H1 (cell line): Measurements from ENCODE around the gene RPL37A. TPM values are rescaled to one million over a fixed set of nuclear protein-coding genes. Genes with fewer than 3 reads are reported as not detected.

Source experiments
- CTCF ChIA-PET: fragments of 300-600 bp; sonication (Branson Sonifier 250); formaldehyde crosslinking; loops from one replicate; lab custom pipeline; 2021; ENCODE audit not compliant: partially characterized antibody; lab: Charles Lee
- POLR2A ChIA-PET: fragments of 300-600 bp; sonication (Branson Sonifier 250); formaldehyde crosslinking; loops from one replicate; lab custom pipeline; 2021; ENCODE audit warnings: inconsistent platforms; ENCODE audit not compliant: partially characterized antibody; lab: Charles Lee
- DNase-seq, 2 experiments: peaks; one replicate each; pipeline versions ENCODE4 v3.0.0 to v3.0.0-alpha.2; 2010 to 2022; ENCODE audit warnings: low spot score in 2 of 2, low read depth in 1 of 2, mixed read lengths in 1 of 2
- FAIRE-seq: peaks from 2 replicates; lab custom pipeline; 2011; peaks lifted over from hg19 to GRCh38; lab: Jason Lieb, UNC
- H2AFZ ChIP-seq: 2 replicates; pipeline ENCODE4 v1.8.1; 2012; ENCODE audit warnings: low read length, inconsistent platforms
- H2AK5ac ChIP-seq: 2 replicates; pipeline ENCODE4 v1.6.1; 2013; ENCODE audit warnings: low read depth, low read length
- H2BK120ac ChIP-seq: replicated peaks from 2 replicates; pipeline ENCODE3; 2013; ENCODE audit warnings: low read depth, low read length, inconsistent platforms
- H2BK12ac ChIP-seq: 2 replicates; pipeline ENCODE4 v1.6.1; 2013; ENCODE audit warnings: low read depth, low read length
- H2BK15ac ChIP-seq: 2 replicates; pipeline ENCODE4 v1.6.1; 2013; ENCODE audit warnings: low read length
- H2BK20ac ChIP-seq: 2 replicates; pipeline ENCODE4 v1.6.1; 2013; ENCODE audit warnings: low read length
- H2BK5ac ChIP-seq: 2 replicates; pipeline ENCODE4 v1.6.1; 2013; ENCODE audit warnings: low read depth, low read length
- H3K14ac ChIP-seq: 2 replicates; pipeline ENCODE4 v1.6.1; 2013; ENCODE audit warnings: inconsistent platforms; ENCODE audit not compliant: insufficient read length
- H3K18ac ChIP-seq: 2 replicates; pipeline ENCODE4 v1.6.1; 2013; ENCODE audit warnings: low read length; ENCODE audit errors: extremely low read depth
- H3K23ac ChIP-seq: 2 replicates; pipeline ENCODE4 v1.6.1; 2013; ENCODE audit warnings: inconsistent platforms; ENCODE audit not compliant: insufficient read length
- H3K23me2 ChIP-seq: 2 replicates; pipeline ENCODE4 v1.6.1; 2013; ENCODE audit warnings: low read depth, low read length
- H3K27ac ChIP-seq: 2 replicates; pipeline ENCODE4 v1.6.1; 2011; ENCODE audit warnings: low read depth, low read length, inconsistent platforms
- H3K27me3 ChIP-seq, 4 experiments: replicated peaks in 1 of 4; 1 replicate in 1 of 4; 2 replicates in 3 of 4; pipeline versions ENCODE4 v1.6.1 to v1.8.1; 2011 to 2013; ENCODE audit warnings: low read length in 3 of 4, mild to moderate bottlenecking in 3 of 4, inconsistent platforms in 2 of 4, mixed read lengths in 2 of 4, moderate library complexity in 1 of 4; ENCODE audit not compliant: control insufficient read depth in 3 of 4, insufficient read depth in 3 of 4; ENCODE audit errors: extremely low read depth in 1 of 4
- H3K36me3 ChIP-seq, 4 experiments: 2 replicates each; pipeline versions ENCODE4 v1.6.1 to v1.8.1; 2011 to 2013; ENCODE audit warnings: mild to moderate bottlenecking in 4 of 4, low read length in 3 of 4, moderate library complexity in 2 of 4, control low read depth in 1 of 4, inconsistent platforms in 1 of 4; ENCODE audit not compliant: insufficient read depth in 4 of 4, control insufficient read depth in 2 of 4
- H3K4ac ChIP-seq: replicated peaks from 2 replicates; pipeline ENCODE3; 2013; ENCODE audit warnings: low read length, low read depth, mixed read lengths, inconsistent platforms; ENCODE audit not compliant: insufficient read length
- H3K4me1 ChIP-seq, 4 experiments: replicated peaks in 1 of 4; 1 replicate in 1 of 4; 2 replicates in 3 of 4; pipeline versions ENCODE4 v1.6.1 to v1.8.1; 2011 to 2013; ENCODE audit warnings: low read length in 3 of 4, inconsistent platforms in 2 of 4, mixed read lengths in 1 of 4; ENCODE audit not compliant: insufficient read depth in 4 of 4, control insufficient read depth in 3 of 4
- H3K4me2 ChIP-seq, 2 experiments: 2 replicates each; pipeline versions ENCODE4 v1.6.1 to v1.8.1; 2011 to 2013; ENCODE audit warnings: low read depth in 2 of 2, low read length in 2 of 2, control low read depth in 1 of 2, inconsistent platforms in 1 of 2, mild to moderate bottlenecking in 1 of 2; ENCODE audit not compliant: insufficient read depth in 1 of 2
- H3K4me3 ChIP-seq, 4 experiments: fragments of 200-600, 300-600 bp in 1 of 4; sonication (generic), shearing (Covaris generic), sonication (Bioruptor Twin) in 1 of 4; 2 replicates each; pipeline versions ENCODE4 v1.5.1 to v1.8.1; 2011 to 2016; ENCODE audit warnings: low read length in 4 of 4, low read depth in 3 of 4, control low read depth in 2 of 4, inconsistent platforms in 2 of 4, mild to moderate bottlenecking in 2 of 4, mixed read lengths in 1 of 4, moderate library complexity in 1 of 4; ENCODE audit not compliant: insufficient read depth in 2 of 4; ENCODE audit errors: extremely low read depth in 1 of 4
- H3K56ac ChIP-seq: replicated peaks from 2 replicates; pipeline ENCODE3; 2013; ENCODE audit warnings: low read depth, mild to moderate bottlenecking, mixed read lengths, low read length, inconsistent platforms; ENCODE audit not compliant: insufficient read length
- H3K79me1 ChIP-seq: 2 replicates; pipeline ENCODE4 v1.6.1; 2013; ENCODE audit warnings: low read depth, low read length, control low read depth
- H3K79me2 ChIP-seq, 2 experiments: 2 replicates each; pipeline versions ENCODE4 v1.6.1 to v1.8.1; 2012 to 2013; ENCODE audit warnings: low read length in 2 of 2, mild to moderate bottlenecking in 2 of 2, inconsistent platforms in 1 of 2; ENCODE audit not compliant: insufficient read depth in 2 of 2, control insufficient read depth in 1 of 2
- H3K9ac ChIP-seq, 4 experiments: replicated peaks in 1 of 4; 1 replicate in 1 of 4; 2 replicates in 3 of 4; pipeline versions ENCODE4 v1.6.1 to v1.8.1; 2011 to 2013; ENCODE audit warnings: low read depth in 3 of 4, low read length in 3 of 4, control low read depth in 2 of 4, mild to moderate bottlenecking in 2 of 4, moderate library complexity in 2 of 4, inconsistent platforms in 1 of 4; ENCODE audit errors: extremely low read depth in 1 of 4
- H3K9me3 ChIP-seq, 2 experiments: 2 replicates each; pipeline versions ENCODE4 v1.6.1 to v1.8.1; 2012 to 2013; ENCODE audit warnings: mild to moderate bottlenecking in 2 of 2, moderate library complexity in 2 of 2, control low read depth in 1 of 2, inconsistent platforms in 1 of 2, low read depth in 1 of 2, low read length in 1 of 2, mixed read lengths in 1 of 2; ENCODE audit not compliant: insufficient read depth in 2 of 2
- H4K20me1 ChIP-seq, 2 experiments: replicated peaks in 1 of 2; 2 replicates each; pipeline versions ENCODE3 to v1.8.1; 2011 to 2013; ENCODE audit warnings: inconsistent platforms in 2 of 2, low read length in 2 of 2, mild to moderate bottlenecking in 1 of 2; ENCODE audit not compliant: insufficient read depth in 2 of 2, control insufficient read depth in 1 of 2
- H4K5ac ChIP-seq: 2 replicates; pipeline ENCODE4 v1.6.1; 2013; ENCODE audit warnings: low read length, low read depth, mixed read lengths, inconsistent platforms; ENCODE audit not compliant: insufficient read length
- H4K8ac ChIP-seq: 2 replicates; pipeline ENCODE4 v1.8.0; 2013; ENCODE audit warnings: mild to moderate bottlenecking, moderate library complexity, low read length, inconsistent platforms; ENCODE audit not compliant: insufficient read depth; ENCODE audit errors: extremely low read depth
- H4K91ac ChIP-seq: replicated peaks from 2 replicates; pipeline ENCODE3; 2013; ENCODE audit warnings: low read length, mixed read lengths, inconsistent platforms; ENCODE audit not compliant: insufficient read length
- EGR1 ChIP-seq: IDR thresholded peaks from 2 replicates; pipeline ENCODE4 v1.6.1; 2011; ENCODE audit warnings: low read depth, low read length, borderline replicate concordance
- TAF1 ChIP-seq: IDR thresholded peaks from 2 replicates; pipeline ENCODE4 v1.6.1; 2011; ENCODE audit warnings: mild to moderate bottlenecking, low read depth, low read length
- TEAD4 ChIP-seq: IDR thresholded peaks from 2 replicates; pipeline ENCODE4 v1.6.1; 2012; ENCODE audit warnings: low read depth, low read length, inconsistent platforms, mixed read lengths
- ZNF274 ChIP-seq: IDR thresholded peaks from 2 replicates; pipeline ENCODE4 v1.7.0; 2012; ENCODE audit warnings: low read length, borderline replicate concordance; ENCODE audit errors: extremely low read depth
- WGBS, 2 experiments: shearing (Covaris generic) in 1 of 2; methylation state at CpG; one replicate each; pipeline versions ENCODE4 v1.1.6 to v1.1.7; 2013 to 2015; ENCODE audit warnings: low lambda C conversion rate in 2 of 2, mixed read lengths in 2 of 2, inconsistent platforms in 1 of 2, low coverage in 1 of 2, missing lambda C conversion rate in 1 of 2; ENCODE audit not compliant: insufficient replicate concordance in 2 of 2, insufficient coverage in 1 of 2, insufficient read length in 1 of 2; ENCODE audit errors: extremely low coverage in 1 of 2, missing lambda C conversion rate in 1 of 2; 5-methylcytosine and 5-hydroxymethylcytosine counted together
- polyA plus RNA-seq, 7 experiments: library from polyadenylated mRNA; depleted of rRNA in 3 of 7; stranded (reverse) in 5 of 7; unstranded in 2 of 7; fragments of >200 nt in 5 of 7; fragments of 200-250 nt in 2 of 7; gene quantifications; 1 replicate in 5 of 7; 2 replicates in 1 of 7; 4 replicates in 1 of 7; pipeline versions ENCODE4 v1.2.1 to v1.2.3, GENCODE V29; 2011 to 2013; ENCODE audit warnings: missing spikeins in 2 of 7, mixed read lengths in 2 of 7
- total RNA-seq: library from RNA; stranded (reverse); fragmentation: NEBNext Ultra II Directional; extraction: Animal tissue kit (Norgen Biotek cat#: 25700); gene quantifications from 2 replicates; pipeline ENCODE4 v1.2.1, GENCODE V29; 2021

The RPL37A gene
- total and polyA plus RNA-seq, 2 of the 8 experiments (the other 6 are each of a cell fraction or from before 2014, with no cell fraction given): 1,737 to 3,180 TPM

GRCh38 chr2:216533609-216534008 is 35.0 kb downstream of the RPL37A start:
- H4K91ac ChIP-seq: no peak overlapping the region
- DNase-seq (no peak), FAIRE-seq (no peak)
- no peaks in the 10 kb centered on the region; a peak in 1 of 7 replicates for H3K4me1 ChIP-seq
- no peak overlapping the region for H2AK5ac ChIP-seq
- peaks cover 0 to 4% of the 10 kb centered on the region in 2 experiments for H4K20me1 ChIP-seq
- no peak overlapping the region for H3K23ac ChIP-seq
- H2BK120ac ChIP-seq: no peak overlapping the region
- no peak overlapping the region for H3K4ac ChIP-seq
- H2BK12ac ChIP-seq: no peak overlapping the region
- no peak overlapping the region for H3K18ac ChIP-seq
- no peak overlapping the region for H3K9ac ChIP-seq
- H4K5ac ChIP-seq: no peak overlapping the region
- no peaks in the 10 kb centered on the region; the same call in 1 of the 2 replicates for H3K23me2 ChIP-seq
- H3K56ac ChIP-seq: no peak overlapping the region
- no peak overlapping the region for H2BK5ac ChIP-seq
- H3K79me2 ChIP-seq: no peaks in the 10 kb centered on the region
- WGBS, 2 experiments: 95% methylated on average over 5 of the region's 5 CpGs; no CpG with 5 or more reads in 1 of the 2 experiments
- no peaks in the 10 kb centered on the region; a peak in 1 of 8 replicates for H3K36me3 ChIP-seq
- H4K8ac ChIP-seq: no peak overlapping the region; the same call in 1 of the 2 replicates
- POLR2A ChIA-PET: interaction anchor here (0.7 kb wide), 1 partner anchor 24 kb away, joined by 3 read pairs; no protein-coding TSS in a partner anchor
- no peak overlapping the region for H2BK15ac ChIP-seq
- no peak overlapping the region for H2AFZ ChIP-seq
- H3K14ac ChIP-seq: no peak overlapping the region
- TF ChIP-seq TEAD4: no peak
- no peak for TF ChIP-seq ZNF274
- TF ChIP-seq EGR1: no peak
- no peak for TF ChIP-seq TAF1
- peaks cover 0 to 1% (median 0%) of the 10 kb centered on the region in 4 experiments; a peak in 2 of 7 replicates for H3K27me3 ChIP-seq
- CTCF ChIA-PET: interaction anchor here (2.2 to 8.1 kb wide), 3 partner anchors 9 to 133 kb away, joined by 5 to 46 read pairs (median 24); no protein-coding TSS in a partner anchor
- no peaks in the 10 kb centered on the region; the same call in 1 of the 2 replicates for H3K79me1 ChIP-seq
- H3K27ac ChIP-seq: no peak overlapping the region
- no peak overlapping the region for H3K4me3 ChIP-seq
- H3K4me2 ChIP-seq: no peak overlapping the region
- H3K9me3 ChIP-seq: no peaks in the 10 kb centered on the region
- no peak overlapping the region for H2BK20ac ChIP-seq
